22Rv1 (cell line): ENCODE measurements around the gene KCNG4.

ENCODE experiments used
- ZFX ChIP-seq: fragments of 450-650 bp; IDR thresholded peaks from 2 replicates; pipeline ENCODE4 v1.6.1; 2017; ENCODE audit warnings: antibody characterized with exemption, borderline replicate concordance
- TF ChIP-seq, protein P1 (sequence below): fragments of 450-650 bp; IDR thresholded peaks from 2 replicates; pipeline ENCODE4 v1.5.1; 2017; ENCODE audit warnings: mild to moderate bottlenecking

DNA sequence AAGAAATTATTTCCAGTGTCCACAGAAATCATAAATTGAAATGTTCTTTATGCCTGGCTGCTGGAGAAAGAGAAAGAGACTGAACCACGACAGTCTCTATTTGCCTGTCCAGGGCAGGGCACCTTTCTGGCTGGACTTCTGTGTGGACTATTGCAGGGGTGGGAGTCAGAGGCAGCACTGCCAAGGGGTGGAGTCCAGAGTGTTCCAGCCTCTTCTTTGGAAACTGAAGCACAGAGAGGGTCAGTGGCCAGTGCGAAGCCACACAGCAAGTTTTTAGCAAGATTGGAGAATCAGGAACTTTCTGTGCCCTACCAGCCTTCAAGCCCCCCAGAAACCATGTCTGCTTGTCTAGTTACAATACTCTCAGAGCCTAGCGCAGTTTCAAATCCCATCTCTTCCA lies 15.3 kb downstream of the KCNG4 start:
- TF ChIP-seq, protein P1, sequence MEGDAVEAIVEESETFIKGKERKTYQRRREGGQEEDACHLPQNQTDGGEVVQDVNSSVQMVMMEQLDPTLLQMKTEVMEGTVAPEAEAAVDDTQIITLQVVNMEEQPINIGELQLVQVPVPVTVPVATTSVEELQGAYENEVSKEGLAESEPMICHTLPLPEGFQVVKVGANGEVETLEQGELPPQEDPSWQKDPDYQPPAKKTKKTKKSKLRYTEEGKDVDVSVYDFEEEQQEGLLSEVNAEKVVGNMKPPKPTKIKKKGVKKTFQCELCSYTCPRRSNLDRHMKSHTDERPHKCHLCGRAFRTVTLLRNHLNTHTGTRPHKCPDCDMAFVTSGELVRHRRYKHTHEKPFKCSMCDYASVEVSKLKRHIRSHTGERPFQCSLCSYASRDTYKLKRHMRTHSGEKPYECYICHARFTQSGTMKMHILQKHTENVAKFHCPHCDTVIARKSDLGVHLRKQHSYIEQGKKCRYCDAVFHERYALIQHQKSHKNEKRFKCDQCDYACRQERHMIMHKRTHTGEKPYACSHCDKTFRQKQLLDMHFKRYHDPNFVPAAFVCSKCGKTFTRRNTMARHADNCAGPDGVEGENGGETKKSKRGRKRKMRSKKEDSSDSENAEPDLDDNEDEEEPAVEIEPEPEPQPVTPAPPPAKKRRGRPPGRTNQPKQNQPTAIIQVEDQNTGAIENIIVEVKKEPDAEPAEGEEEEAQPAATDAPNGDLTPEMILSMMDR = no peak
- TF ChIP-seq ZFX = no peak
